Lung microvascular endothelial cell (primary cell): ENCODE data around the gene GRM7. TPM values are rescaled to one million over a fixed set of nuclear protein-coding genes. Genes with fewer than 3 reads are reported as not detected.

Experiments used
- DNase-seq, 2 donors: peaks; one replicate each; pipeline versions ENCODE4 v3.0.0 to v3.0.0-alpha.2; 2010; ENCODE audit warnings: low read depth in 2 of 2
- total RNA-seq: library from RNA; depleted of rRNA; stranded (reverse); fragments of >200 nt; gene quantifications from 2 replicates; pipeline ENCODE4 v1.2.1, GENCODE V29; 2014

The GRM7 gene
- total RNA-seq = under 0.01 TPM in 1 of 2 replicates, not detected in the other

DNA sequence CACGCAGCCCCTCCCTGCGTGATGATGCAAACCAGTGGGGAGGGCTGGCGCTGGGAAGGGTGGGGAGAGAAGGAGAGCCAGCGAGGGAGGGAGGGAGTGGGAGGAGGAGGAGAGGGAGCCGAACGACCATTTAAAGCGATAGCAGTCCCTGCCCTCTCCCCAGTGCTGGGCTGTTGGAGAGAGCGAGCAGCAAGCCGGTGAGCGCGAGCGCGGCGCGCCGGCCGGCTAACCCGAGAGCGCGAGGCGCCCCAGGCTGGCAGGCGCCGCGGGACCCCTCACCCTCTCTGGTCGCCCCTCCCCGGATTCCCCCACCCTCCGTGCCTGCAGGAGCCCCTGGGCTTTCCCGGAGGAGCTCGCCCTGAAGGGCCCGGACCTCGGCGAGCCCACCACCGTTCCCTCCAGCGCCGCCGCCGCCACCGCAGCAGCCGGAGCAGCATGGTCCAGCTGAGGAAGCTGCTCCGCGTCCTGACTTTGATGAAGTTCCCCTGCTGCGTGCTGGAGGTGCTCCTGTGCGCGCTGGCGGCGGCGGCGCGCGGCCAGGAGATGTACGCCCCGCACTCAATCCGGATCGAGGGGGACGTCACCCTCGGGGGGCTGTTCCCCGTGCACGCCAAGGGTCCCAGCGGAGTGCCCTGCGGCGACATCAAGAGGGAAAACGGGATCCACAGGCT lies at the start of gene GRM7:
Gene GRM7 (plus strand): TSS at position 162 of the 671 bp plus-strand sequence.
- no peak for DNase-seq

DNA sequence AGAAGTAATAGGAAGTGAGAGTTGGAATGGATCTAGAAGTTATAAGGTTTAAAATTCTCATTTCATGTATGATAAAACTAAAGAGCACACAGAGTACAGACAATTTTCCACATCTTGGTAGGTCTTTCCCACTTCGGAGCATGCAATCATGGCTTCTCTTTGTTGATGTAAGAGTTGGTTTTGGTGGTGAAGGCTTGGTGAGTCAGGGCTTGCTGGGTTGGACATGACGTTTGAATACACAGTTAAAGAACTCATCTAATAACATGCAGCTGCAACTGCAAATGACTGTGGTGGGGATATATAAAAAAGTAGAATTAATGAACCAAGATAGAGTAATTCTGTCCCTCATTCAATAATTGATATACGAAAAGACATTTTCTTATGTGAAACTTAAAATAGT lies 39.5 kb upstream of the GRM7 start:
- no peak for DNase-seq

DNA sequence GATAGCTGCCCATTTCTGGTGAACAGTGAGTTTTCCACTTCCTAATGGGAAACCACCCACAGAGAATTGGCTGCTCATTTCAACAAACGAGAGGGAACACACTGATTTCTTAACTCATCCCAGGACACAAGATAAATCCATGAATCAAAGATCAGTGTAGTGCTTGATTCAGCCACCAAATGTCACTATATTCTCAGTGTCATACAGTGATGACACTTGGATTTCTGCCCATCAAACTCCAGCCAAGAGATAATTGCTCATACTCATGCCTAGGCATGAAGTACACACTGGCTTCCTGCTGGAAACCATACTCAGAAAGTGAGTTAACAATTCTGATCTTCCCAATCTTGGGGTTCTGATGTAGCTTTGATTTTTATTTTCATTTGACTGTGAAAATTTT lies 35.4 kb upstream of the GRM7 start:
- DNase-seq = no peak

DNA sequence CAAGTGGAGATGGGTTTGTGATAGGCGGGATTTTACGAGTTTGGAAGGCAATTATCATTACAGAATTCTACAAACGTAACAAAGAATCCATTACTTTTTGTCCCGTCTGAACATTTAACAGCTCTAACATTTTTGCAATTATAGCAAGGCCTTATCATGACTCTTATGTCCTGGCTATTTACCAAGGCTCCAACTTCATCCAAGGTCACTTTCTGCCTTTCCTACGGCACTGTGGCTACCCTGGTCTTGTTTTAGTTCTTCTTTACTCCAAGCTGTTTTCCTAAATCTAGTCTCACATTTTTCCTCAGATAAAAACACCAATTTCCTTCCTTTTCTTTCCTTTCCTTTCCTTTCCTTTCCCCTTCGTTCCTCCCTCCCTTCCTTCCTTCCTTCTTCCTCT lies 33.5 kb upstream of the GRM7 start:
- DNase-seq = no peak

DNA sequence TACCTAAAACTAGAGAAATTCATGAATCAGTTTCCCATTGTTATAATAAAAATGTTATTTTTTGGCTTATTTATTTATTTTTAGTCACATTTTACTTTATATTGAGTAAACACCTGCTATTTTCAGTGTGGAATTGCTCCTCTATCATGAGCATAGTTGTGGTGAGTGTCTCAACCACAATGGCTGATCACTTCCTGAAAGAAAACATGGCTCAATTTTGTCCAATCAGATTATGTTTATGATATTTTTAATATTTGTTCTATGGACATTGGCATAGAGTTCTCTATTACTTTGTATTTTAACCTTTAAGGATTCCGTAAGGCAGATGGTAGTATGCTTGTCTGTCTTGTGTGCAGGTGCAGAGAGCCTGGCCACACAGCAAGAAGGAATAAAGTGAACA lies 16.2 kb upstream of the GRM7 start:
- no peak for DNase-seq

DNA sequence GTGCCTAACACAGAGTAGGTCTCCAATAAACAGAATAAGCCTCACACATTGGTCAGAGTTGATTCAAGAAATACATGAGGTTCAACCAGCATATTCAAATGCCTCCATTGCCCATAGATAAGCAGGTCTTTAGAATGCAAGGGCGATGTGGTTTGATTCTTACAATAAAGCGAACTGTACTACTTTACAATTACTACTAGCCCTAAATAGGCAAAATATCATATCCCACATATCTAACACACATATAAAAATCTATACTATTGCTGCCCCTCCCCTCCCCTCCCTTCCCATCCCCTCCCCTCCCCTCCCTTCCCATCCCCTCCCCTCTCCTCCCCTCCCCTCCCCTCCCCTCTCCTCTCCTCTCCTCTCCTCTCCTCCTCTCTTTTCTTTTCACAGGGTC lies 6.7 kb upstream of the GRM7 start:
- no peak for DNase-seq

DNA sequence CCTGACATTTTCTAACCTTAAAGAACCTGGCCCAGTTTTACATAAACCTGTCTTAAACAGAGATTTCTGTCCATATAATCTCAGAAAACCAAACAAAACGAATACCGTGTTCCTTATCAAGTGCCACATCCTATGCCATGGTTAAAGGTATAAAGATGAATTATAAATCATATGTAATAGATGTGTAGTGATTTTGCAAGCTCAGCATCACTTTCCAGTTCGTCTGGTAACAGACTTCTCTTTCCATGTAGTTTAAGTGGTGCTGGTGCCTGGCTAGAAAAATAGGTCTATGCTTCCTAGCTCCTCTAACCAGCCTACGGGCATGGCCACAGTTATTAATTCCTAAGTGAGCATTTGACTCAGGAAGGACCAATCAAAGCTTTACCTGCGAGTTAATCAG lies 3.4 kb upstream of the GRM7 start:
- no peak for DNase-seq

DNA sequence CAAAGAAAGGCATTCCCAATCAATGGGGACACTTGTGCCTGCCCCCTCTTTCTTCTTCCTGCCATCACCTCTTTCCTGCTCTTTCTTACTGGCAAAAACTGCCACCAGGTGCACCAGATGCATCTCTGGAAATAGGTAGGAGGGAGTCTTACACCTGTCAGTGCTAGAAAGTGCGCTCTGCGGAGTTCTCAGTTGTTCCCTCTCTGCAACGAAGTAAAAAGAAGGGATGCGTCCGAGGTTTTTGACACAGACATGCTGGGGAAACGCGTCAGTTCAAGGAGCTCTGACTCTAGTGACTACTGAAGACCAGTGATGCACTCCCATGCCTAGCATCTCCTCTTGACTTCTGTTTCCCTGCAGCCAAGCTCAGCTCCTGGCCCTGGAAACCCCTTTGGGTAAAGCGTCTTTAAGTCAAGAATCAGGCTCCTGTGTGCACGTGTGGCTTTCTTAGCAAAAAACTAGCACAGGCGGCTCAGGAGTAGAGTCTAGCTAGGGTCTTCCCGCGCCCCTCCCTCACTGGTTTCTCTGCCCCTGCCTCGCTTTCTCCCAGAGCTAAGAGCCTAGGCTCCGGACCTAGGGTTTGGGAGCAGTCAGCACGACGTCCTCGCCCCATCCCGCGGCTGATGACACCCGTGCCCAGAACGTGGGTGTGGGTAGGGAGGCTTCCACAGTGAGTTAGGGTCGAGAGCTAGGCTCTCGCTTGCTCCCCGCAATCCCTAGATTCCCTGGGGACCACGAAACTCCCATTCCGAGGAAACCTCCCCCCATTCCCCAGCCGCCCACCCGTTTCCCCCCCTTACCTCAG lies 564 bp upstream of the GRM7 start:
- DNase-seq = no peak

DNA sequence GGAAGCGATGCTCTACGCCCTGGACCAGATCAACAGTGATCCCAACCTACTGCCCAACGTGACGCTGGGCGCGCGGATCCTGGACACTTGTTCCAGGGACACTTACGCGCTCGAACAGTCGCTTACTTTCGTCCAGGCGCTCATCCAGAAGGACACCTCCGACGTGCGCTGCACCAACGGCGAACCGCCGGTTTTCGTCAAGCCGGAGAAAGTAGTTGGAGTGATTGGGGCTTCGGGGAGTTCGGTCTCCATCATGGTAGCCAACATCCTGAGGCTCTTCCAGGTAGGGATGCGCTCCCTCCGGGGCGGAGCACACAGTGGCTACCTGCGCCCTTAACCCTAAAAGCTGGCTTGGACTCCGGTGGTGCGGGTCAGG lies 698 bp downstream of the GRM7 start:
- no peak for DNase-seq

DNA sequence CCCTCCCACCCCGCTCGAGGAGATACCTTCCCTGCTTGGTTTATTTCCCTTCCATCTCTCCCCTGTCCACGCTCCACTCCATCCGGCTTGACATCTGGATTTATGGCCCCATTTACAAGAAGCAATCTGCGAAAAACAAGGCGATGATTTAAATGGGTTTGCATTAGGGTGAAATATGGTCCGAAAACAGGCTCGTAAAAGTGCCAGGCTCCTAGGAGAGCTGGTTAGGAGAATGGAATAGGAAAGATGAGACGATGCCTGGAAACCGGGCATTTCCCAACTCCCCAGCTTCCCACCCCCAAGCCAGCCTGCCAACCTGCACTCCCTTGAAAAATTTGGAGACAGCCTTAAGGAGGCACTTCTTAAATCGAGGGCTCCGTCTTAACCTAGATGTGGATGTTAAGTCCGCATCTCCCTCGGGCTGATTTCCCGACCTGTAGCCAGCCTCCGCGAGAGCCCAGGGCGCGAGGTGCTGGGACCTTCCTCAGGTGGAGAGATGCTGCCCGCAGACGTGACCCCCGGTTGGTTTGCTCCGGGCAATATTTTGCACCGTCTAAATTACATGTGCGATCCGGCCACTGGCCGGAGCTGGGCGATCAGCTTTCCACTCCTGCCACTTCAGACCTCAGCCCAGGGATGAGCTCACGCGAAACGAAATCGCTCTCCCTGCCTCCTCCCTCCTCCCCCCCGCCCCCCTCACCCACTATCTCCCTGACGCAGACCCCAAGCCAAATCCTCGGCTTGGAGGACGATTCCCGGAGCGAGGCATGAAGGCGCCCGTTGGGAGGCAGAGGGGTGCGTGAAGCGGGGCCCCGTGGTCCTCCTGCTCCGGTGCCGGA lies 1.3 kb downstream of the GRM7 start:
- DNase-seq = no peak

DNA sequence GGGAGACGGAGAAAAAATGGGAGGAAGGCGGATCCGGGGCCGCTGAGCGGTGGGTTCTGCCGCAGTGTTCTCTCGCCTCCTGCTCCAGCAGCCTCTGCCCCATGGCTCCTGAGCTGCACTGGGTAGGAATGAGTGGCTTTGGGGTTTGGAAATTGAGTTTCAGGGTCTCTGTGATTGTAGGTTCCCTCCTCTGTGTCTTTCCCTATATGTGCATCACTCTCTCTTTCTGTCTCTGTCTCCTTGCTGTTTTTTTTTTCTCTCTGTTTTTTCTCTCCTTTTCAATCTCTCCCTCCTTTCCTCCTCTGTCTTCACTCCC lies 1.9 kb downstream of the GRM7 start:
- DNase-seq = no peak

DNA sequence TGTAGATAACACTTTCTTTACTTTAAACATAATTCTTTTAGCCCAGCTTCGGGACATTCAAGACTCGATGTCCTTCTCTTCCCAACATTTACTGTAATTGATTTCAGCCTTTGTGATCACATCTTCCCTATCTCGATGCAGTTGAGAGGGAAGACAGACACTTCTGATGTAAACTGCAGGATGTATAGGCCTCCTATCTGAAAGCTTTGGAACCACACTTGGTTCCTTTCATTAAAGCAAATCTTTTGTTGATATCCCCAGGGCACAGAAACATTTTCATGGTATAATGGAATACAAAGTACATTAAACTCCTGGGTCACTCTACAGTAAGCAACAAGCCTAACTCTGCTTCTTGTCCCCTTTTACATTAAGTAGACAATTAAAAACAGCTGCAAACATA lies 6.4 kb downstream of the GRM7 start:
- no peak for DNase-seq

DNA sequence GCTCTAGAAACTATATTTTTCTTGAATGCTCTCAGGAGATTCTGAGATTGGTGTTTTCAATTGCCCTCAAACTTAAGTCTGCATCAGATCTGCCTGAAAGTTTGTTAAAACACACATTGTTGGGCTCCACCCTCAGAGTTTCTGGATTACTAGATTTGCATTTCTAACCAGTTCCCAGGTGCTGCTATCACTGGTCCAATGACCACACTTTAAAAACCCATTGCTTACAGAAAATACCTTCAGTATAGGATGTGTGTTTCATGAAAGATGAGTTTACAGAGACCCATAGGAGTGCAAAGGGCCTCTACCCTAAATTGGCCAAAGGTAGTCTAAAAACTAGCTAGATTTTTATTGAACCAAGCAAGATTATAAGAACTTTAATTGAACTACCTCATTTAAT lies 17.8 kb downstream of the GRM7 start:
- no peak for DNase-seq

DNA sequence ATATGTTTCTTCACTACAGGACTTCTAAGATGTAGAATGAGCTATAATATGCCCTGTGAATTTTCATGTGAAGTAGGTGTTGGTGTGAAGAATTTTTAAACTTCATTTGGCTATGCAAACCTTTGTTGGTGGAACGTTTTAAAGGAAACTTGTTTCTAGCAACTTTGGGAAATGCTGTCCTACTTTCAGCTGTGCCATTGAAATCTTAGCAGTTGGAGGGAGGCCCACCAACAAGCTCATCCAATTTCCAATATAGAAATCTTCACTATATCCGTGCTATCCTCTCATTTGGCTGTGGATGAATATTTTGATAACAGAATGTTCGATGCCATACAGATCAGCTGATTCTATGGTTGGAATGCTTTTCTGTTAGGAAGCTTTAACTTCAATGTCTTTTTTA lies 51.3 kb downstream of the GRM7 start:
- no peak for DNase-seq

DNA sequence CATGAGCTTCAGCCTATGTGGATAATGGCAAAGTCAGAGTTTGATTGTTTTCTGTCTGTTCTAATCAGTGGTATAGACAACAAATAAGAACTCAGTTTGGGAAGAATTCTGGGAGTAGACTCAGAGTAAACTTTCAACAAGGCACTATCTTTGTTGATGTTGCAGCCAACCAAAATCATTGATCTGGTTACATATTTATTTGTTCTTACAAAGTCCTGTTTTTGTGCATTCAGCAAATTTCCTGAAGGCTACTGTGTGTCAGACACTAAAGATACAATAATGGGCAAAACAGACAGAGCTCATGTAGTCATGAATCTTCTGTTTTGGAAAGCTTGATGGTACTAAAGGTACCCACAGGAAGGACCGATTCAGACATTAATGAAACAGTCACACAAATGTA lies 55.0 kb downstream of the GRM7 start:
- DNase-seq = no peak

DNA sequence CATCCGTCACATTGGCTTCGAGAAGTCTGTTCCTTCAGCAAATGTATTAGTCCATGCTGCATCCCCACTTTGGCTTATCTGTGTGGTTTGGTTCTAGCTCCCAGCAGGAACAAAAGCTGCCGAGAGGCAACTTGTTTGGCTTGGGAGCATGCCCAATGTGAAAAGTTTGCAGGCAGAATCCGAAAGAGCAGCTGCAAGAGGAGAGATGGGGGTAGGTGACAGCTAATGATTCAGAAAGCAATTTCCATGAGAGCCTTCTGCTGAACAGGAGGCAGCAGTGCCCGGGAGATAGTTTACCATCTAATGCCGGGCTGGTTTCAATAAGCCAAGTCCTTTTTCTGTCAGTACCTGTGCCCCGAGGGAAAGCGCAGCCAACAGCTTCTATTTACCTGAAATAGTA lies 60.2 kb downstream of the GRM7 start:
- no peak for DNase-seq

DNA sequence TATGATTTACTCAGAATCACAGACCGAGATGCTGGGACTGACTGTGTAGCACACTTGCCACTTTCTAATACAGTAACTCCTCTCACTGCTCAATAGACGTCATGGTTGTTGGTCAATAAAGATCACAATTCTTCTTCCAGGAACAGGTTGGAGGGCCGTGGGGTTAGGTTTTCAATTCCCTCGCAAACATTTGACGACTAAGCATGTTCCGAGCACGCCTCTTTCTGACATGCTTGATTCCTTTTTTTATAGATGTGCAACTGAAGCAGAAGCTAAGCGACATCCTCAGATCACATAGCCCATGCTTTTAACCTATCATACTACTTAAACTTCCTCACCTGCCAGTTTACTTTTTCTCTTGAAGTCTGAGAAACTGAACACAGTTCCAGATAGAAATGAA lies 61.0 kb downstream of the GRM7 start:
- DNase-seq = no peak

DNA sequence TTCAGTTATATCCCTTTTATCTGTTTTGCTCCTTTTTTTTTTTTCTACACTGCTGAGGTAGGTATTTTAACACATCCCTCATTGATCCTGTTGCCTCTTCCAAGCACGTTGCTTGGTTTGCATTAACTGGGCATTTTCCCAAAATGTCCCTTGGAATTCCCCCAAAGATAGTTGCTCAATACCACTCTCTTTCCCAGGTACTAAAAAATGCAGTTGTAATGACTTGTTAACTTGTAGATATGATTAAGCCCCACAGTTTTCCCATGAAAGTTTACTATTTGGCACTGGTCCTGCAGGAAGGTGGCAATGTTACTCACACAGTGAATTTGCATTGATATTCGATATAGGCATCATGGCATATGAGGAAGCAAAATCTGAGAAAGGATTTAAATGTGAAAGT lies 67.1 kb downstream of the GRM7 start:
- DNase-seq = no peak

DNA sequence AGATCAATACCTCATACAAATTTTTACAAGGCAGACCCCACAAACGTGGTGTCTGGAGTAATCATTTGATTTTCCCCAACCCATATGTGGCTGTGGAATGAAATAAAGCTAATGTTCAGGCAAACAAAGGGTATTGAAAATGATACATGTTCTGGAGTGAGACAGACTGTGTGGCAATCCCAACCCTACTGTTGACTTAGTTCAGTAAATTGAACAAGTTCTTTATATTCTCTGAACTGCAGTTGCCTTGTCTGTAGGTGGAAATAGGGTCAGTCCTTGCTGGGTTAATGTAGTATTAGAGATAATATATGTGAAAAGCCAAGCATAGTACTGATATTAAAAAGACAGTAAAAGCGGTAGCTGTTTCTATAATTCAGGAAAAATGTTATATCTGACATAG lies 69.0 kb downstream of the GRM7 start:
- DNase-seq = no peak

DNA sequence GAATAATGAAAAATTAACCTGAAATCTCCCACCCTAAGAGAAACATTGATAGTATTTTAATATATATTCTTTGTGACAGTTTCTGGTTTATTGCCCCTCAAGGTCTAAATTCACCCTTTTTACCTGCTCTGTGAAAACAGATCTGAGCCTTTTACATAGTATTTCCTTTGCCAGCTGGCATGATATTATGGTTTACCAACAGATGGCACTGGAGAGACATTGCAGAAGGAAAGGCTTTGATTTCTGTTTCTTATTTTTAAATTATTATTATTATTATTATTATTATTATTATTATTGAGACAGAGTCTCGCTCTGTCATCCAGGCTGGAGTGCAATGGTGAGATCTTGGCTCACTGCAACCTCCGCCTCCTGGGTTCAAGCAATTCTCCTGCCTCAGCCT lies 74.5 kb downstream of the GRM7 start:
- DNase-seq = peak; percentile 1 to 2

DNA sequence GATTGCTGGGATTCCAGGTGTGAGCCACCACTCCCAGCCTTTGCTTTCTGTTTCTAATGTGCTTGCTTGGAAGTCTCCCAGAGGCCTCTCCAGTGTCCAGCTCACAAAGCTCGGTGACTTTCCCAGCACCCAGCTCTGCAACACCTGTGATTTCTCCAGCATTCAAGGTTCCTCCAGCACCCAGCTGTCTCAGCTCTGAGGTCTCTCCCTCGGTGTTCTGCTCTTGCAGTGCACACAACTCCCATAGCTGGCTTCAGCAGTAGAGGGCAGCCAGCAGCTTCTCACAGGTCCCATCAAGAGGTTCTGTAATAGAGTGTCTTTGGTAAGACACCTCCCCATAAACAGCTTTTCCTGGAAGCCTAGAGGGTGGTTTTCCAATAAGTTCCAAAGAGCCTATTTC lies 75.1 kb downstream of the GRM7 start:
- DNase-seq = peak in 1 of 2 donors; percentile 1

DNA sequence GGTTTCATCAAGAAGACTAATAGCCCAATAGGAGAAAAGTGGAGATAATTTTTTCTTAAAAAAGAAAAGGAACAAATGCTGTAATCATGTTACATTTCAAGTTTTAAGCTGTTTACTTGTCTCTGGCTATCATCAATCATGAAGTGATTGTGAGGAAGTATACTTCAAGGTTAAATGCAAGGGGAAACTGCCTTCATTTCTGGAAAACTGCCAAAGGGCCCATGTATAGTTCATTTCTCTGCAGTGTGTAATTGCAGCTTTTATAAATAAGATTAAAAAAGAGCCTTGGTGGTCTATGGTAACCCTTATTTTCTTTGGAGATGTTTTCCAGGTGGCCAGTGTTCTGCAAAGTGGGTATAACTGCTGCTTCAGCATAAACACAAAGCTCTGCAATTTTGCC lies 101.9 kb downstream of the GRM7 start:
- no peak for DNase-seq

DNA sequence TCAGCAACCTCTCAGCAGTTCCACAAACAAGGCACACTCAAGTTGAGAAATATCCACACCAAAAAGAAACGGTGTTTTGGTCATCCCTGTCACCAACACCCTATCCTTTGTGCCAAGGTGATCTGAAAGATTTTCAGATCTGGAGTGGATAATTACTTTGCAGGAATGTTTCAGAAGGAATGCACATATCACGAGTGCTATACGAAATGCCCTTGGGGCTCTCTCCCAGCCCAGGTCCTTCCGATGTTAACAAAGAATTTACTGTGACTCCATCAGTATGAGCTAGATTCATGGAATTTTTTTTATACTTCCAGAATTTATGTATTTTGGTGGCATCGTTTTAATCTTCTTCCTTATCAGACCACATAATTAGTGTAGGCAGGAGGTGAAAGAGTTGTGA lies 105.0 kb downstream of the GRM7 start:
- DNase-seq = no peak
